Heart left ventricle (tissue), 16 donors: ENCODE measurements around the gene HK2. TPM values are rescaled to one million over a fixed set of nuclear protein-coding genes. Genes with fewer than 3 reads are reported as not detected.

ENCODE experiments used
- ATAC-seq, 4 donors: fragments of 200-7000 bp; cut with Tn5 transposase; one replicate each; pipeline ENCODE4 v1.9.1; 2020 to 2022; ENCODE audit warnings: moderate library complexity in 4 of 4, mild to moderate bottlenecking in 3 of 4, moderate number of reproducible peaks in 1 of 4
- DNase-seq, 5 donors: peaks; one replicate each; pipeline ENCODE4 v3.0.0-alpha.2; 2020
- H3K27ac ChIP-seq, 12 donors: fragments of 200-600 bp; sonication (generic) in 4 of 12; one replicate each; pipeline versions ENCODE4 v1.5.0 to v1.8.0; 2016 to 2022; ENCODE audit warnings: mild to moderate bottlenecking in 2 of 12
- H3K27me3 ChIP-seq, 9 donors: fragments of 200-600 bp; sonication (generic) in 2 of 9; one replicate each; pipeline versions ENCODE4 v1.5.1 to v1.8.0; 2016 to 2022; ENCODE audit warnings: mild to moderate bottlenecking in 3 of 9
- H3K36me3 ChIP-seq, 9 donors: fragments of 200-600 bp; sonication (generic) in 2 of 9; one replicate each; pipeline versions ENCODE4 v1.5.0 to v1.8.0; 2018 to 2022; ENCODE audit warnings: mild to moderate bottlenecking in 2 of 9
- H3K4me1 ChIP-seq, 12 donors: fragments of 200-600 bp; sonication (generic) in 4 of 12; one replicate each; pipeline versions ENCODE4 v1.5.0 to v1.8.0; 2016 to 2022; ENCODE audit warnings: mild to moderate bottlenecking in 3 of 12
- H3K4me3 ChIP-seq, 12 donors: fragments of 200-600 bp; sonication (generic) in 4 of 12; one replicate each; pipeline versions ENCODE4 v1.5.0 to v1.8.0; 2017 to 2022; ENCODE audit warnings: mild to moderate bottlenecking in 9 of 12, moderate library complexity in 4 of 12
- H3K9me3 ChIP-seq, 12 donors: fragments of 200-600 bp; sonication (generic) in 4 of 12; one replicate each; pipeline versions ENCODE4 v1.5.0 to v1.8.0; 2016 to 2022; ENCODE audit warnings: mild to moderate bottlenecking in 1 of 12
- POLR2A ChIP-seq, 2 donors: fragments of 450-650 bp; IDR thresholded peaks; one replicate each; pipeline ENCODE4 v1.6.1; 2017; ENCODE audit warnings: antibody characterized with exemption in 2 of 2, mild to moderate bottlenecking in 2 of 2, moderate library complexity in 2 of 2
- WGBS, 4 donors: extraction: QIAGEN DNeasy Blood & Tissue Kit in 2 of 4; methylation state at CpG; one replicate each; pipeline versions ENCODE4 v1.1.5 to v1.1.7; 2013 to 2018; 5-methylcytosine and 5-hydroxymethylcytosine counted together
- intact Hi-C, 10 donors: fragments of 100-400 bp; cut with DNase I; formaldehyde crosslinking; loops; one replicate each; pipeline versions ENCODE4 v1.11.1 to v1.14.2; 2022
- polyA plus RNA-seq, 2 donors: library from polyadenylated mRNA; stranded (reverse); fragments of 200-250 nt; gene quantifications; one replicate each; pipeline ENCODE4 v1.2.3, GENCODE V29; 2013
- total RNA-seq, 9 donors: library from RNA; depleted of rRNA in 2 of 9; stranded (reverse); fragments of >200 nt in 2 of 9; fragmentation: NEBNext Ultra II Directional in 3 of 9; extraction: Animal tissue kit (Norgen Biotek cat#: 25700) in 3 of 9; gene quantifications; one replicate each; pipeline versions ENCODE4 v1.1.0 to v1.2.4, GENCODE V29; 2016 to 2023
- TF ChIP-seq, protein P1 (sequence below), 12 donors: fragments of 200-600 bp; sonication (generic) in 4 of 12; IDR thresholded peaks; one replicate each; pipeline versions ENCODE4 v1.5.0 to v1.8.0; 2018 to 2022; ENCODE audit warnings: antibody characterized with exemption in 12 of 12, mild to moderate bottlenecking in 5 of 12
- donor health status: ischemic (EF 13 %, LVEDD 7.1; RV severe dilation, severe dysfunction).
- donor health status: healthy with polysubstance abuse.
- donor health status: DM: no; HTN: yes; CAD: no.
- donor health status: DM: no; HTN: no; CAD: no.
- donor health status: ischemic (EF 25% LVEDD 6.9; RV normal size, moderate dysfunction).
- donor health status: ischemic (EF 25% LVEDD 5.7; RV mildly dilated, moderate dysfunction).
- donor health status: healthy.
- donor health status: DM: yes; HTN: yes; CAD: no.
- donor health status: ischemic (EF 35%, LVEDD 5.7; RV mildly dilated, moderate dysfunction).
- donor health status: nonischemic (EF 11% LVEDD 7.7; RV severe dilation, severe dysfunction).
- donor health status: DM: yes; HTN: yes; CAD: no.
- donor health status: PGD.
- donor health status: ischemic (EF 29% LVEDD 5.4; RV normal size, mild dysfunction).
- donor health status: nonischemic (EF 23%, LVEDD 6.1; RV moderate dilation, normal function).

The HK2 gene
- total and polyA plus RNA-seq, 11 donors, result 1.9 to 31.5 (median 16.3) TPM

DNA sequence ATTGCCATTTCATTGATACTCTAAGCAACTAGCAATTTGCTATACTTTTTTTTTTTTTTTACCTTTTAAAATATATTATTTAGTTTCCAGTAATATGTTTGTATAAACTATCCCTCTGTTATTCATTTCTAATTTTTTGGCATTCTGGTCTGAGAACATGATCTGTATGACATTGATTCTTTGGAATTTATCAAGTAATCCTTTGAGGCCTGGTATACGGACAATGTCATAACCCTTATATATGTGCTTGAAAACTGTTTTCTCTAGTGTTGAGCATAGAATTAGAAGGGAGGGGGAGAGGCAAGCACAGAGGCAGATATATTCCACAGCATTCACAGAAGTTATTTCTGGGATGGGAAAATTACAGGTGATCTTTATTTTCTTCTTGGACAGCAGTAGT lies 76.3 kb downstream of the HK2 start:
- no peak for TF ChIP-seq POLR2A (IDR thresholded peaks at IDR 0.05)
- TF ChIP-seq, protein P1, sequence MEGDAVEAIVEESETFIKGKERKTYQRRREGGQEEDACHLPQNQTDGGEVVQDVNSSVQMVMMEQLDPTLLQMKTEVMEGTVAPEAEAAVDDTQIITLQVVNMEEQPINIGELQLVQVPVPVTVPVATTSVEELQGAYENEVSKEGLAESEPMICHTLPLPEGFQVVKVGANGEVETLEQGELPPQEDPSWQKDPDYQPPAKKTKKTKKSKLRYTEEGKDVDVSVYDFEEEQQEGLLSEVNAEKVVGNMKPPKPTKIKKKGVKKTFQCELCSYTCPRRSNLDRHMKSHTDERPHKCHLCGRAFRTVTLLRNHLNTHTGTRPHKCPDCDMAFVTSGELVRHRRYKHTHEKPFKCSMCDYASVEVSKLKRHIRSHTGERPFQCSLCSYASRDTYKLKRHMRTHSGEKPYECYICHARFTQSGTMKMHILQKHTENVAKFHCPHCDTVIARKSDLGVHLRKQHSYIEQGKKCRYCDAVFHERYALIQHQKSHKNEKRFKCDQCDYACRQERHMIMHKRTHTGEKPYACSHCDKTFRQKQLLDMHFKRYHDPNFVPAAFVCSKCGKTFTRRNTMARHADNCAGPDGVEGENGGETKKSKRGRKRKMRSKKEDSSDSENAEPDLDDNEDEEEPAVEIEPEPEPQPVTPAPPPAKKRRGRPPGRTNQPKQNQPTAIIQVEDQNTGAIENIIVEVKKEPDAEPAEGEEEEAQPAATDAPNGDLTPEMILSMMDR (IDR thresholded peaks at IDR 0.05), result no peak
- WGBS, 4 donors, result 86 to 88% (median 87%) methylated on average over 1 of the region's 1 CpG
- Histone ChIP-seq H3K36me3 (no peaks in the 10 kb centered on the region), H3K27ac (no peak overlapping the region), H3K27me3 (peaks cover 0 to 60% (median 18%) of the 10 kb centered on the region in 9 donors), H3K4me3 (no peak overlapping the region), H3K4me1 (peaks cover 0 to 4% (median 0%) of the 10 kb centered on the region in 12 donors), H3K9me3 (no peaks in the 10 kb centered on the region)
- intact Hi-C loops, result loop anchor here in 1 of 10 donors (10.0 kb wide), 1 partner anchor 715 kb away; no protein-coding TSS in a partner anchor
- ATAC-seq (no peak), DNase-seq (no peak)

DNA sequence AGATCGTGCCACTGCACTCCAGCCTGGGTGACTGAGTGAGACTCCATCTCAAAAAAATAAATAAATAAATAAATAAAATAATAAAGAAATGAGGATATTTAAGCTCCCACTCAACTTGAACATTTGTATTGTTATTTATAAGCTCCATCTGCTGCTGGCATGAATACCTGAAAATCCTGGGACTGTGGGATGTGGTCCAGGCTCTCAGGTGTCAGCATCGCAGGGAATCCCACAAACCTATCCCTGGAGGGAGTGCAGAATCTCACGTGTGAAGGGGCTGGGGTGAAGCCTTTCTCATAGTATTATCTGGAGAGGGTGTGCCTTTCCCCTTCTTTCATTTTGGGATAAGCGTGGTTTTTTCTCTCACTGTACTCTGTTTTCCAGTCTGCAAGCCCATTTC lies 77.1 kb downstream of the HK2 start:
- Histone ChIP-seq H3K36me3 (no peaks in the 10 kb centered on the region), H3K4me1 (peaks cover 0 to 4% (median 0%) of the 10 kb centered on the region in 12 donors), H3K9me3 (no peaks in the 10 kb centered on the region), H3K4me3 (no peak overlapping the region), H3K27me3 (peaks cover 0 to 63% (median 21%) of the 10 kb centered on the region in 9 donors), H3K27ac (no peak overlapping the region)
- intact Hi-C loops, result loop anchor here in 1 of 10 donors (10.0 kb wide), 1 partner anchor 714 kb away; no protein-coding TSS in a partner anchor
- DNase-seq (no peak), ATAC-seq (no peak)
- 59 to 75% (median 64%) methylated on average over 4 of the region's 4 CpGs for WGBS, 4 donors
- TF ChIP-seq, protein P1 (IDR thresholded peaks at IDR 0.05), result no peak
- no peak for TF ChIP-seq POLR2A (IDR thresholded peaks at IDR 0.05)

DNA sequence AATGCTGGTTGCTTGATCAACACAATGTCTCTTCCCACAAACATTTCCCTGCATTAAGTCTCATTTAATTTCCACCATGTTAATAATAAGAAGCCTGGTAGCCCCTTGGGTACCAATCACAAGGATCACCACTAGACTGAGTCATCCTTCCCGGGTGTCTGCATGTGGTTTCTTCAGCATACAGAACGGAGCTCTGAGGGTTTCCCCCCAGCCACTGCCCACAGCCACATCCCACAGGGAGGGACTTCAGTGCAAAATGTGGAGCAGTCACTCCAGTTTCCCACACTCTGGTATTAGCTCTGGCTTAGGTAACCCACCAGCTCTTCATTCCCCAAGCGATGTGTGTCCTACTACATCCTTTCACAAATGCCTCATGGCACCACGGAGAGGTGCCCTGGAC lies 81.8 kb downstream of the HK2 start:
- ATAC-seq (no peak), DNase-seq (no peak)
- Histone ChIP-seq H3K27me3 (peaks cover 0 to 50% (median 4%) of the 10 kb centered on the region in 9 donors), H3K4me1 (peaks cover 0 to 6% (median 1%) of the 10 kb centered on the region in 12 donors), H3K4me3 (no peak overlapping the region), H3K36me3 (no peaks in the 10 kb centered on the region), H3K27ac (no peak overlapping the region), H3K9me3 (no peaks in the 10 kb centered on the region)
- intact Hi-C loops, result loop anchor here in 5 of 10 donors (5.0 to 10.0 kb wide), 4 partner anchors 487 to 709 kb away; no protein-coding TSS in a partner anchor
- WGBS, 4 donors, result 80 to 87% (median 85%) methylated on average over 4 of the region's 4 CpGs
- TF ChIP-seq, protein P1 (IDR thresholded peaks at IDR 0.05), result no peak
- TF ChIP-seq POLR2A (IDR thresholded peaks at IDR 0.05), result no peak

GRCh38 chr2:74916394-74916793 lies 82.5 kb downstream of the HK2 start:
- TF ChIP-seq POLR2A (IDR thresholded peaks at IDR 0.05), result no peak
- TF ChIP-seq, protein P1 (IDR thresholded peaks at IDR 0.05), result no peak
- Histone ChIP-seq H3K27me3 (peaks cover 0 to 44% (median 0%) of the 10 kb centered on the region in 9 donors), H3K4me3 (no peak overlapping the region), H3K27ac (no peak overlapping the region), H3K9me3 (no peaks in the 10 kb centered on the region), H3K36me3 (no peaks in the 10 kb centered on the region), H3K4me1 (peaks cover 0 to 6% (median 1%) of the 10 kb centered on the region in 12 donors)
- 65 to 78% (median 69%) methylated on average over 2 of the region's 2 CpGs for WGBS, 4 donors
- intact Hi-C loops, result loop anchor here in 5 of 10 donors (5.0 to 10.0 kb wide), 4 partner anchors 486 to 708 kb away; no protein-coding TSS in a partner anchor
- no peak for DNase-seq
- ATAC-seq, result no peak
